PFSK-1 (cell line): ENCODE data around the gene TRAPPC12.

ENCODE experiments used
- POLR2AphosphoS5 ChIP-seq: IDR thresholded peaks from 2 replicates; pipeline ENCODE4 v1.6.1; 2012; ENCODE audit warnings: low read depth, mild to moderate bottlenecking, control low read depth, low read length, moderate library complexity
- SIN3A ChIP-seq: IDR thresholded peaks from 2 replicates; pipeline ENCODE4 v1.6.1; 2012; ENCODE audit warnings: mild to moderate bottlenecking, low read length, moderate library complexity, borderline replicate concordance; ENCODE audit not compliant: insufficient read depth
- TAF1 ChIP-seq: IDR thresholded peaks from 2 replicates; pipeline ENCODE4 v1.6.1; 2012; ENCODE audit warnings: low read length, control low read depth, borderline replicate concordance; ENCODE audit not compliant: insufficient read depth

GRCh38 chr2:3493615-3494007 is 114.1 kb downstream of the TRAPPC12 start:
- no peak for TF ChIP-seq TAF1
- TF ChIP-seq SIN3A, result no peak
- TF ChIP-seq POLR2AphosphoS5, result no peak
